Tibial artery (tissue), 4 donors: ENCODE measurements around the gene ACAP3.

Experiments used
- DNase-seq, 2 donors: peaks; one replicate each; pipeline ENCODE4 v3.0.0-alpha.2; 2019
- H3K27ac ChIP-seq, 2 donors: fragments of 200-600 bp; sonication (generic) in 1 of 2; 1 replicate in 1 of 2; 2 replicates in 1 of 2; pipeline ENCODE4 v1.5.1; 2018 to 2019; ENCODE audit warnings: mild to moderate bottlenecking in 1 of 2
- H3K27me3 ChIP-seq, 2 donors: fragments of 200-600 bp; sonication (generic) in 1 of 2; one replicate each; pipeline versions ENCODE4 v1.5.1 to v1.6.0; 2016 to 2019
- H3K36me3 ChIP-seq, 3 donors: fragments of 200-600 bp; sonication (generic) in 2 of 3; one replicate each; pipeline ENCODE4 v1.5.1; 2016 to 2019; ENCODE audit warnings: mild to moderate bottlenecking in 2 of 3
- H3K4me1 ChIP-seq, 4 donors: fragments of 200-600 bp; sonication (generic) in 2 of 4; 1 replicate in 3 of 4; 2 replicates in 1 of 4; pipeline ENCODE4 v1.5.1; 2016 to 2019
- H3K4me3 ChIP-seq, 2 donors: fragments of 200-600 bp; sonication (generic) in 1 of 2; 1 replicate in 1 of 2; 2 replicates in 1 of 2; pipeline ENCODE4 v1.5.1; 2018 to 2019; ENCODE audit warnings: mild to moderate bottlenecking in 2 of 2
- H3K9me3 ChIP-seq, 3 donors: fragments of 200-600 bp; sonication (generic) in 1 of 3; one replicate each; pipeline ENCODE4 v1.5.1; 2016 to 2019
- intact Hi-C: fragments of 100-400 bp; cut with DNase I; formaldehyde crosslinking; loops from one replicate; pipeline ENCODE4 v1.15.0; 2023; ENCODE audit warnings: low total_unique reads
- TF ChIP-seq, protein P1 (sequence below), 2 experiments: fragments of 200-600 bp in 1 of 2; fragments of 450-650 bp in 1 of 2; IDR thresholded peaks; one replicate each; pipeline ENCODE4 v1.5.1; 2017 to 2019; ENCODE audit warnings: antibody characterized with exemption in 2 of 2, mild to moderate bottlenecking in 1 of 2, moderate library complexity in 1 of 2

The ACAP3 gene

DNA sequence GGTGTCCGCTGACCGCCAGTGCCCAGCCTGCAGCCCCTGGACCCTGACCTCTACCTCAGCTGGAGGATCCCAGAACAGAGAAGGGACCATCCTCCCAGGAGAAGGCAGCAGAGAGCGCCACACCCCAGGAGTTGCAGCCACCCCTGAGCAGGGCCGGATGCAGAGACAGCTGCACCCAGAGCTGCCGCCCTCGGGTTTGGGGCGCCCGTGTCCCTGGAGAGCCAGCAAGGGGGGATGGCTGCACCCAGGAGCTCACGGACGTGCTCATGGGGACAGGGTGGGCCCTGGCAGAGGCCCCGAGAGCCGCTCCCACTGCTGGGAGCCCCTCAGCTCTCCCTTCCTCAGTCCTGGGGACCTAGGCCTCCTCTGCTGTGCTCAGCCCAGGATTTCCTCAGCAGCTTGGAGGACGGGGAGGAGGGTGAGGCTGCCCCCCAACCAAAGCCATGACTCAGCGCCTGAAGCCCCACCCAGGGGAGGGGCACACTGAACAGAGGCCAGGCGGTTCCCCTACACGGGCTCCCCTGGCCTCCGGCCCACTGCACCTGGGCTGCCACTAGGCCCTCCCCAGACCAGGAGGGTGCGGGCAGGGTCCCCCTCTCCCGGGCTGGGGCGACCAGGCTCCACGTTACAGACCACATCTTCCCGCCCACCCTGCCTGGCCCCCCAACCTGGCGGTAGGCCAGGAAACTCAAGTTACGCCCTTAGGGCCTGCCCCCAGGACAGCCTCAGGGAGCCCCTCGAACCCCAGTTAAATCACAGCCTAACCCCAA is 2.2 kb downstream of the ACAP3 start:
- Histone ChIP-seq H3K9me3 (no peaks in the 10 kb centered on the region), H3K27ac (peak overlapping the region; percentile 21 to 46), H3K27me3 (no peaks in the 10 kb centered on the region), H3K36me3 (peaks cover 0 to under 1% (median under 1%) of the 10 kb centered on the region in 3 donors), H3K4me3 (peak overlapping the region; percentile 80 to 94), H3K4me1 (peaks cover 0 to 56% (median 49%) of the 10 kb centered on the region in 4 donors)
- TF ChIP-seq, protein P1, sequence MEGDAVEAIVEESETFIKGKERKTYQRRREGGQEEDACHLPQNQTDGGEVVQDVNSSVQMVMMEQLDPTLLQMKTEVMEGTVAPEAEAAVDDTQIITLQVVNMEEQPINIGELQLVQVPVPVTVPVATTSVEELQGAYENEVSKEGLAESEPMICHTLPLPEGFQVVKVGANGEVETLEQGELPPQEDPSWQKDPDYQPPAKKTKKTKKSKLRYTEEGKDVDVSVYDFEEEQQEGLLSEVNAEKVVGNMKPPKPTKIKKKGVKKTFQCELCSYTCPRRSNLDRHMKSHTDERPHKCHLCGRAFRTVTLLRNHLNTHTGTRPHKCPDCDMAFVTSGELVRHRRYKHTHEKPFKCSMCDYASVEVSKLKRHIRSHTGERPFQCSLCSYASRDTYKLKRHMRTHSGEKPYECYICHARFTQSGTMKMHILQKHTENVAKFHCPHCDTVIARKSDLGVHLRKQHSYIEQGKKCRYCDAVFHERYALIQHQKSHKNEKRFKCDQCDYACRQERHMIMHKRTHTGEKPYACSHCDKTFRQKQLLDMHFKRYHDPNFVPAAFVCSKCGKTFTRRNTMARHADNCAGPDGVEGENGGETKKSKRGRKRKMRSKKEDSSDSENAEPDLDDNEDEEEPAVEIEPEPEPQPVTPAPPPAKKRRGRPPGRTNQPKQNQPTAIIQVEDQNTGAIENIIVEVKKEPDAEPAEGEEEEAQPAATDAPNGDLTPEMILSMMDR (IDR thresholded peaks at IDR 0.05): no peak
- DNase-seq: peak; percentile 77 to 82
- intact Hi-C loops: no loop called here

DNA sequence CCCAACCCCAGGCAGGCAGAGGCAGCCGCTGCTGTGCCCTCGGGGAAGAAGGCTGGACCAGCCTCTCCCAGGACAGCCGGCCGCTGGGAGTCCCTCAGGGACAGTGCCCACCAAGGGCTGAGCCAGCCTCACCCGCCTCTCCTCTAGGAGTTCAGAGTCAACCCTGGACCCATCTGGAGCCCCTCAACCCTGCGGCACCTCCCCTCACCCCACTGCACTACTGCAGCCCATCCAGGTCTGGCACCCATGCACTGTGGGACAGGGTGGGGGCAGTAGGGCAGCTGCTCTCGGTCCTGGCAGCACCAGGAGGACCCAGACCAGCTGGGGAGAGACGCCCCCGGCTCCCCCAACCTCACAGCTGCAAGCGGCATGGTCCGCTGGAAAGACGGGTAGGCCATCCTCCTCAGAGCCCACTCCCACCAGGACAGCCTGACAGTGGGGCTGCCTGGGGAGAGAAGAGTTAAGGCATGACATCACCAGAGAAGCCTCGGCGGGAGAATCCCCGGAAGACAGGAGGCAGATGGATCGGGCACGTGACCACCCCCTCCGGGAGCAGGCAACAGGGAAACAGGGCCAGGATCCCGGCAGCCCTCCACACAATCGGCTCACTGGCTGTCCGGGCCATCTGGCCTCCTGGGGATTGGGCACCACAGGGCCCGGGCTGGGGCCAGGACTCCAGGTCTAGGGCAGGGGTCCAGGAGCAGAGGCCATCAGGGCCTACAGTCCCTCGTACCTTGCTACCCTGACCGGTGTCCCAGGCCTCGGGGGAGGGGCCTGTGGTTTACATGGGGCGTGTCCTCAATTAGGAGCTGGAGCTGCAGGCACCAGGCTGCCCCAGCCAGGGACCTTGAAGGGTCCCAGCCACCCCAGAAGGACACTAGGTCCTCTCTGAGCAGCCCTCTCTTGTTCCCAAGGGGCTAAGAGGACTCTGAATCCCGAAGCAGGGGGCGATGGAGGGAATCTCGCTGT is 3.1 kb downstream of the ACAP3 start:
- DNase-seq: peak; percentile 79 to 84
- peaks cover 0 to 47% (median 45%) of the 10 kb centered on the region in 4 donors for H3K4me1 ChIP-seq
- peak overlapping the region; percentile 21 to 46 for H3K27ac ChIP-seq
- peak overlapping the region; percentile 80 to 94 for H3K4me3 ChIP-seq
- H3K9me3 ChIP-seq: no peaks in the 10 kb centered on the region
- TF ChIP-seq, protein P1 (IDR thresholded peaks at IDR 0.05): no peak
- intact Hi-C loops: no loop called here
- H3K36me3 ChIP-seq: peaks cover 0 to 9% (median 0%) of the 10 kb centered on the region in 3 donors
- no peaks in the 10 kb centered on the region for H3K27me3 ChIP-seq

DNA sequence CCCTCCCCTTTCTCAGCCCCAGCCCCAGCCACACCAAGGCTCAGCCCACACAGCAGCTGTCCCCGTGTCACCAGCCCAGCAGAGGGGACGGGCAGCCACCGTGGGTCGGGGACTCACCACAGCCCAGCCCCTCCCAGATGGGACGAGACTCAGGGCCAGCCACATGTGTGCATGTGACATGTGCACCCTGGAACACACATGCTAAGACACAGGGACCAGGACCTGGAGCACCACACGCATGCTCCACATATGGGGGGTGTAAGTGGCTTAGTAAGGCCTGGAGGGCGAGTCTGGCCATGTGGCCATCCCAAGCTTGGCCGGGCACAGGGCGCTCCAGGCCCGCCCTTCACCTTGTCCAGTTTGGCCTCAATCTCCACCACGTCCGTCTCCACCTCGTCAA is 4.0 kb downstream of the ACAP3 start:
- Histone ChIP-seq H3K4me1 (peaks cover 0 to 39% (median 36%) of the 10 kb centered on the region in 4 donors), H3K9me3 (no peaks in the 10 kb centered on the region), H3K4me3 (no peak overlapping the region), H3K36me3 (peaks cover 0 to 18% (median 0%) of the 10 kb centered on the region in 3 donors), H3K27me3 (no peaks in the 10 kb centered on the region), H3K27ac (no peak overlapping the region)
- no peak for DNase-seq
- TF ChIP-seq, protein P1 (IDR thresholded peaks at IDR 0.05): no peak
- intact Hi-C loops: no loop called here

DNA sequence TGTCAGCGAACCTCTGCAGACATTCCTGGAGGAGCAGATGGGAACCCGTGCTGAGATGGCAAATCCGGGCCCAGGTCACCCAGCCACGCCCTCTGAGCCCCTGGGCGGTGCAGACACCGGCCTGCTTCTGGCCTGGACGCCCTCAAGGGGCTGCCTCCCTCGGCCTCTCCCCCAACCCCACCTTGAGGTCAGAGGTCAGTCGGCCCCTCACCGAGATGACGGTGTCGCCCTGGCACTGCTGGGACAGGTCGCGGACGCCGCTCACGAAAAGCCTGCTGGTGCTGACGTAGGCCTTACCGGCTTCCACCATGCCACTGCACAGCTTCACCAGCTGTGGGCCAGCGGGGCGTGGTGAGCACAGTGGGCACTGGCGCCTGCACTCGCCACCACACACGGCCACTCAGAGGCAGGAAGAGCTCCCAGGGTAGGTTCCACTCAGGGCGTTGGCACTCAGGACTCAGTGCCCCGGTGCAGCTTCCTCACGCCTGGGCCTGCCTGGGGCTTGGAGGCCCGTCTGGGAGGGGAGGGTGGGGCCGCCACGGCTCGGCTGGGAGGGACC is 4.7 kb downstream of the ACAP3 start:
- TF ChIP-seq, protein P1 (IDR thresholded peaks at IDR 0.05): no peak
- Histone ChIP-seq H3K4me1 (peaks cover 0 to 39% (median 35%) of the 10 kb centered on the region in 4 donors), H3K27ac (no peak overlapping the region), H3K9me3 (no peaks in the 10 kb centered on the region), H3K4me3 (no peak overlapping the region), H3K27me3 (no peaks in the 10 kb centered on the region), H3K36me3 (peaks cover 0 to 23% (median 0%) of the 10 kb centered on the region in 3 donors)
- intact Hi-C loops: no loop called here
- no peak for DNase-seq

DNA sequence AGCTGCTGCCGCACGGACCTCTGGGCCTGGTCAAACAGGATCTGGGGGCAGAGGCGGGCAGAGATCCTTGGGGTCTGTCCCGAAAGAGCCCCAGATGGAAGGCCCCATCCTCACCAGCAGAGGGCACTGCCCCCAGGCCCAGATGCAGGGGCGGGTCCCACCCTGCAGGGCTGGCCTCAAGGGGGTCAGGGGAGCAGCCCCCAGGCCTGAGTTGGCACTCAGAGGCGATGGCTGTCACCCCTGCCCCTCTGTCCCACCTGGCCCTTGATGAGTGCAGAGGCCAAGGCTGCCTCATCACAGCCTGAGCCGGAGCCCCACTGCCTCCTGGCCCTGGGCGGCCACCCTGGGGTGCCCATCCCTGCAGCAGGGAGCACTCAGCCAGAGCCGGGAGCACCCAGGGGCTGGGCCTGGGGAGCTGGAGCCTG is 5.7 kb downstream of the ACAP3 start:
- H3K27me3 ChIP-seq: no peaks in the 10 kb centered on the region
- intact Hi-C loops: no loop called here
- H3K4me3 ChIP-seq: no peak overlapping the region
- no peak for DNase-seq
- H3K9me3 ChIP-seq: no peaks in the 10 kb centered on the region
- peaks cover 0 to 35% (median 32%) of the 10 kb centered on the region in 4 donors for H3K4me1 ChIP-seq
- H3K27ac ChIP-seq: no peak overlapping the region
- TF ChIP-seq, protein P1 (IDR thresholded peaks at IDR 0.05): no peak
- H3K36me3 ChIP-seq: peaks cover 3 to 29% (median 5%) of the 10 kb centered on the region in 3 donors
